IPS DF 6.9 (cell line): ENCODE data around the gene CNTNAP2.

Experiments
- DNase-seq: peaks from one replicate; pipeline ENCODE4 v3.0.0-alpha.2; 2013; ENCODE audit warnings: low read depth, low spot score
- H3K27ac ChIP-seq: one replicate; pipeline ENCODE4 v1.5.1; 2013; ENCODE audit warnings: low read length, control low read depth
- H3K27me3 ChIP-seq: 2 replicates; pipeline ENCODE4 v1.6.1; 2013; ENCODE audit warnings: mild to moderate bottlenecking, low read length; ENCODE audit not compliant: control insufficient read depth, insufficient read depth
- H3K36me3 ChIP-seq: 2 replicates; pipeline ENCODE4 v1.6.1; 2013; ENCODE audit warnings: low read length; ENCODE audit not compliant: control insufficient read depth, insufficient read depth
- H3K4me1 ChIP-seq: 2 replicates; pipeline ENCODE4 v1.6.1; 2013; ENCODE audit warnings: low read length; ENCODE audit not compliant: control insufficient read depth, insufficient read depth
- H3K4me3 ChIP-seq: 2 replicates; pipeline ENCODE4 v1.5.1; 2013; ENCODE audit warnings: mild to moderate bottlenecking, low read length
- H3K9me3 ChIP-seq: 2 replicates; pipeline ENCODE4 v1.6.1; 2013; ENCODE audit warnings: low read length, inconsistent platforms; ENCODE audit not compliant: control insufficient read depth, insufficient read depth
- WGBS: extraction: QIAGEN DNeasy Blood & Tissue Kit; methylation state at CpG from one replicate; pipeline ENCODE4 v1.1.7; 2013; ENCODE audit warnings: mixed read lengths, missing lambda C conversion rate; ENCODE audit not compliant: insufficient read length, insufficient coverage; 5-methylcytosine and 5-hydroxymethylcytosine counted together

CNTNAP2 gene

DNA sequence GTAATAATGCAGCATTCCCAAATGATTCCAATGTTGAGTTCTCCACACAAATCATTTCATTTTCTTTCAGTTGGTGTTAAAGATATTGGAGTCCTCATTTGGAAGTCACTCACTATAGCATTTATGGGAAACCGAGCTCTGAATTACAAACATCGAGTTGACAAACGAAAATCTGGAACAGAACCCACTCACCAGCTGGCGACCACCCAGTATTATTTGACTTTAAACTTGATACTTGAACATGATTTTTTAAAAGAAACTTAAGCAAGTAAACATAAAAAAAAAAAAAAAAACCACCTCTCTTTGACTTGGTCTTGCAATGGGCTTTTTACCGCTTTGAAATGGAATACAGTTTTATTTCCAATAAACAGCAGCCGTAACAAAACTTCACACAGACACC lies 1897.4 kb downstream of the CNTNAP2 start:
- Histone ChIP-seq H3K4me3 (no peak overlapping the region), H3K9me3 (no peaks in the 10 kb centered on the region), H3K27ac (no peak overlapping the region), H3K36me3 (no peaks in the 10 kb centered on the region), H3K27me3 (no peaks in the 10 kb centered on the region), H3K4me1 (no peaks in the 10 kb centered on the region; the same call in 1 of the 2 replicates)
- WGBS: no CpG with 5 or more reads among the region's 6 CpGs
- DNase-seq: no peak

DNA sequence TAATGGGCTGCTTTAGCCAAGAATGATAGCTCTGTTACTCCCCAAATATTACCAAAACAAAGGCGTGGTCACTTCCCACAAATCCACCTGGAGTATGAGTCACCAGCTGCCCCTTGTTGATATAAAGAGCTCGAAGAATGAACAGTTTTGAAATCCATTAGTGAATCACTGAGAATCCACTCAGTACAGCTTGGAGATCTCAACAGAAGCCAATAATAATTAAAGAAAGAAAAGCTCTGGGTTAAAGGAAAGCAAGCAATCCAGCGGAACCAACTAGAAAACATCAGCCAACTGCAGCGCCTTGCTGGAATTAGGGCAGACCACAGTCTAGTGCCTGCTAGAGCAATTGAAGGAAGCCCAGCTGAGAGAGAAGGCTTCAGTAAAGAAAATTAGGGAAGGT lies 1897.9 kb downstream of the CNTNAP2 start:
- no peaks in the 10 kb centered on the region for H3K9me3 ChIP-seq
- no peak for DNase-seq
- H3K27ac ChIP-seq: no peak overlapping the region
- WGBS: no CpG with 5 or more reads among the region's 4 CpGs
- H3K4me1 ChIP-seq: no peaks in the 10 kb centered on the region; the same call in 1 of the 2 replicates
- no peak overlapping the region for H3K4me3 ChIP-seq
- no peaks in the 10 kb centered on the region for H3K27me3 ChIP-seq
- no peaks in the 10 kb centered on the region for H3K36me3 ChIP-seq

DNA sequence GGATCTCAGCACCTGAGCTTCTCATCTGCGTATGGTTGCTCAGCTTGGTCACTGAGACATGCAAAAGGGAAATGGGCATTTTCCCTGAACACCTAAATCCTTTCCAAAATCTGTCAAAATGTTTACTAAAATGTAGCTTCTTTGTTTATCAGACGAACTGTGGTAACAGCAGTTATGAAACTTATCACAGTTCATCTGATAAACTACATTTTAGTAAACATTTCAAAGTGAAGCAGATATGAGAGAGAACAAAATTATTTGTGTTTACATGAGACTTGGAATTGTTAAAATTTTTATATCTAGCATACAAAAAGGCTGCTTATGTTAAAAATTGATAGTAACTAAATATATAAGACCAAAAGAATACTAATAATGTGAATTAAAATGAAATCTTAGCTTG lies 1900.5 kb downstream of the CNTNAP2 start:
- no CpG with 5 or more reads among the region's 2 CpGs for WGBS
- Histone ChIP-seq H3K9me3 (no peaks in the 10 kb centered on the region), H3K4me1 (peaks cover 2% of the 10 kb centered on the region; the same call in 1 of the 2 replicates), H3K27ac (no peak overlapping the region), H3K36me3 (no peaks in the 10 kb centered on the region), H3K4me3 (no peak overlapping the region), H3K27me3 (no peaks in the 10 kb centered on the region)
- no peak for DNase-seq

DNA sequence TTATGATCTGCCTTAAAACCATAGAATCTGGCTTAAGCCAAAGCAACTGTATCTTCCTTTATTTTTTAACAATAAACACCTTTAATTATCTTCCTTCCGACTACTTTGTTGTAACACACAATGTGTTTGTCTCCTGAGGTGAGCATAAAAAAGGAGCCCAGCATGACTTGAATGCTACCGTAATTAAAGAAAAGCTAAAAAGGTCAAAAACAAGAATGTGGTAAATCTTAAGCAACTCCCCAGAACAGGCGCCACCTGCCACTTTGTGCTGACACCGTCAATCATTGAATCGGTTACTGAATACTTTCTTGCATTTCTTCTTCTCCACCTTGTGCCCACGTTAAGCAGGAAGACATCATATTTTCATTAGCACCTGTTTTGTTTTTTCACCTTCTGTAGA lies 1904.1 kb downstream of the CNTNAP2 start:
- H3K4me3 ChIP-seq: no peak overlapping the region
- peaks cover 2% of the 10 kb centered on the region; the same call in 1 of the 2 replicates for H3K4me1 ChIP-seq
- no peaks in the 10 kb centered on the region for H3K27me3 ChIP-seq
- no peaks in the 10 kb centered on the region for H3K36me3 ChIP-seq
- H3K27ac ChIP-seq: no peak overlapping the region
- no peak for DNase-seq
- WGBS: no CpG with 5 or more reads among the region's 6 CpGs
- H3K9me3 ChIP-seq: no peaks in the 10 kb centered on the region

DNA sequence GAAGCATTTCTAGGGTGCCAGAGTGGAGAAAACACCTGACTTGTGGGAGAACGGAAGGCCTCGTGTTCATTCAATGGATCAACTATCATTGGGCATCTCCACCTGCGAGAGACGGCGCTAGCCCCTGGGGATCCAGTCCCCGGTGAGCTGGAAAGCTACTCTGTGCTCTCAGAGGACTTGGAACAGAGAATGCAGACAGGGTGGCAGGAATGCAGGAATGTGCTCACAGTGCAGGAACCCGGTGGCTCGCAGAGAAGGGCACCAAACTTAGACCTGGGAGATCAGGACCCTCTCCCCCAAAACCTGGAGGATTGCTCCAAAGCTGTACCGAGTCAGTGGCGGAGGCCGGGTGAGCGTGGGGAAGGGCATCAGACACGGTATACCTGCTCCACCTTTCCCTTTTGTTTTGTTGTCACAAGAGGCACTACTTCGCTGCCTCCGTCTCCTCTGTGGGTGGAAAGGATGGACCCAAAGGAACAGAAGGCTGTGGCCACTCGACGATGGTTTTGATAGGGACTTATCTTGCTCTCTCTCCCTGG lies 1905.0 kb downstream of the CNTNAP2 start:
- DNase-seq: no peak
- H3K27me3 ChIP-seq: no peaks in the 10 kb centered on the region
- H3K9me3 ChIP-seq: no peaks in the 10 kb centered on the region
- no CpG with 5 or more reads among the region's 17 CpGs for WGBS
- no peak overlapping the region for H3K27ac ChIP-seq
- H3K4me3 ChIP-seq: no peak overlapping the region
- H3K4me1 ChIP-seq: peaks cover 2% of the 10 kb centered on the region; the same call in 1 of the 2 replicates
- no peaks in the 10 kb centered on the region for H3K36me3 ChIP-seq

DNA sequence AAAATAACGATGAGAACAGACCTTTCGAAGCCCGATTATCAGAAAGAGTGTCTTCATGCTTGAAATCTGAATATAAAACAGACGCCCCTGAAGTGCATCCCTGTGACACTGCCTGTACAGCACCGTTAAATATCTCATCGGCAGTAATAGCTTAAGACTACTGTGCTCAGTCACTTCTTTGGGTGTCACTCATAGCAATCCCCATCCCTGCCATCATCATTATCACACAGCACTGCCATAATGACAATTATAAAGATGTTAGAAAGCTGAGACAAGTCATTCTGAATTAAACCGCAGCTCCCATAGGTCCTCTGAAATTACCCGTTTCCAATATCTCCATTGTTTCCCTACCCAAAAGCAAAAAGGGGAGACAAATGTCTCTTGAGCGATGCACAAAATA lies 1906.2 kb downstream of the CNTNAP2 start:
- no peaks in the 10 kb centered on the region for H3K9me3 ChIP-seq
- no peak overlapping the region for H3K4me3 ChIP-seq
- no peaks in the 10 kb centered on the region for H3K36me3 ChIP-seq
- H3K27ac ChIP-seq: no peak overlapping the region
- peaks cover 2% of the 10 kb centered on the region; the same call in 1 of the 2 replicates for H3K4me1 ChIP-seq
- no peaks in the 10 kb centered on the region for H3K27me3 ChIP-seq
- WGBS: no CpG with 5 or more reads among the region's 9 CpGs
- DNase-seq: no peak

DNA sequence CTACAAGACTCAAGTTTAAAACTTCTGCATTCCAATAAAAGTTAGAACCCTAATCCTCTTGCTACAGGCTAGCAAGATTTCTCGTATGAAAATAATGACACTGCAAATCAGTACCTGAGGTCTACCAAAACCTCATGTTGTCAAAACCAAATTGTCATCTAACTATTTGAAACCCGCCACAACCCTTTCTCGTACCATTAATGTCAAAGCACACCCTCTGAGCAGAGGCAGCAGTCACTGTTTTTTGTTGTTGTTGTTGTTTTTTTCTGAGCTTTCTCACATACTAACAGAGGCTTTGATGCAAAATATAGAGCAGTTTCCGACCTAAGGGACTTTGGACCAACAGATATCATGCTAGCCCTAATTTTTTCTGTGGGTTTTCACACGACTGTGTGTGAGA lies 1910.1 kb downstream of the CNTNAP2 start:
- Histone ChIP-seq H3K36me3 (no peaks in the 10 kb centered on the region), H3K4me1 (no peaks in the 10 kb centered on the region; the same call in 1 of the 2 replicates), H3K27ac (no peak overlapping the region), H3K27me3 (no peaks in the 10 kb centered on the region), H3K4me3 (no peak overlapping the region), H3K9me3 (no peaks in the 10 kb centered on the region)
- DNase-seq: no peak
- whole genome bisulfite sequencing: no CpG with 5 or more reads among the region's 5 CpGs

DNA sequence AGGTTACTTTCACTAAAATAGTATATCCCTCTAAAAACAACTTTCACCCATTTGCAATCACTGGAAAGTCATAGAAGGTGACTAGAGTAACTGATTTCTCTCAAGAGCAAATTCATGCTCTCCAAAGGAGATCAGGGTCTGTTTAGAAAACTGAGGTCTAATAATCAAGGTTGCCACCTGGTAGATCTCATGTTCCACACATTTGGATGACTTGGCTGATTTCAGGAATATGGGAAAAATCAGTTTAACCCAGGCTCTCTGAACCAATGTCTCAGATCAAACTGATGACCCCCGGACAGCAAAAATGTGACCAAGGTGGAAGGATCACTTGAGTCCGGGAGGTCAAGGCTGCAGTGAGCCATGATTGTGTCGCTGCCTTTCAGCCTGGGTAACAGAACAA lies 1911.6 kb downstream of the CNTNAP2 start:
- Histone ChIP-seq H3K4me3 (no peak overlapping the region), H3K9me3 (no peaks in the 10 kb centered on the region), H3K27ac (no peak overlapping the region), H3K36me3 (no peaks in the 10 kb centered on the region), H3K27me3 (no peaks in the 10 kb centered on the region), H3K4me1 (no peaks in the 10 kb centered on the region)
- no CpG with 5 or more reads among the region's 3 CpGs for WGBS
- DNase-seq: no peak

DNA sequence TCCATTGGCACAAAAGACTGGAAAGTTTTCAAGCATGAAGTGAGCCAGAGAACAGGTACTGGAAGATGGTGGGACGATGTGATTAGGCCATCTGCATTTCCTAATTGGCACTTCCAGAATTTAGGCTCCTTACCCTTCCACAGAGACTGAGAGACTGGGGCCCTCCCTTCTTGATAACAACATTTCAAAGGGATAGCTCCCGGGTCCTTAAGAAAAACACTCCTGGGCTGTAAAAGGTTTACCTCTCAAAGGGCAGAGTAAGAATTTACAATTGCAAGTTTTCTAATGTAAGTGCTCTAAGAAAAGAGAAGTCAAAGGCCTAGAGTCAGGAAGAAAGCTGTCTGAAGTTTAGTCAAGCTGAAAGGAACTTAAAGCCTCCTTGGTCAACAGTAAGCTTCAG lies 1914.4 kb downstream of the CNTNAP2 start:
- Histone ChIP-seq H3K36me3 (no peaks in the 10 kb centered on the region), H3K9me3 (no peaks in the 10 kb centered on the region), H3K4me3 (no peak overlapping the region), H3K4me1 (no peaks in the 10 kb centered on the region), H3K27me3 (no peaks in the 10 kb centered on the region), H3K27ac (no peak overlapping the region)
- no CpG with 5 or more reads among the region's 2 CpGs for WGBS
- DNase-seq: no peak

DNA sequence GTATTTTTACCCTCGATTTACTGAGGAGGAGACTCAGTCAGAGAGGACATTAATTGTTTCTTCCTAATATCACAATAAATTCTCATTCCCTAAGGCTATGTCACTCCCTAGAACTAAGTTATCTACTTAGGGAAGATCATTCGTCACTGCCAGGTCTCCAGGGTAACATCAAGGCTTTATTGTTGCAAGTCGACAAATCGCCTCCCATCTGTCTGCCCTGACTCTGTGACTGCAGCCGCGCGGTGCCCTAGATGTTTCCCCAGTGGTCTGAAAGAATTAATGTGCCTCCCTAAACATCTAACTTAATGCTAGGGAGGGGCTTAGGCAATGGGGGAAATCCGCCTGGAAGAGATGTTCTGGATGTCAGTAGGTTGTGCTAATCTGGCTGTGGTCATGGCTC lies 1915.2 kb downstream of the CNTNAP2 start:
- Histone ChIP-seq H3K36me3 (no peaks in the 10 kb centered on the region), H3K4me1 (no peaks in the 10 kb centered on the region), H3K27ac (no peak overlapping the region), H3K9me3 (no peaks in the 10 kb centered on the region), H3K27me3 (no peaks in the 10 kb centered on the region), H3K4me3 (no peak overlapping the region)
- no peak for DNase-seq
- no CpG with 5 or more reads among the region's 8 CpGs for WGBS

DNA sequence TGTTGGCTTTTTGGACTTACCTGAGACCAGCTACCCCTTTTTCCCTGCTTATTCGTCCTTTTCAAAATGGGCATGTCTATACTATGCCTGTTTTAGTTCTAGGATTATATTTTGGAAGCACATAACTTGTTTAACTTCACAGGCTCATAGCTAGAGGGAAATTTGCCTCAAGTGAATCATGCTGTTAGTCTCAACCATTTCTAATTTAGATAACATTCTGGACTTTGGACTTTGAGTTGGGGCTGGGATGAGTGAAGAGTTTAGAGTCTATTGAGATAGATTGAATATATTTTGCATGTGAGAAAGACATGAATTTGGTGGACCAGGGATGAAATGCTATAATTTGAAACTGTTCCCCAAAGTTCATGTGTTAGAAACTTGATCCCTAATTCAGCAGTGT lies 1919.3 kb downstream of the CNTNAP2 start:
- Histone ChIP-seq H3K4me1 (no peaks in the 10 kb centered on the region), H3K36me3 (no peaks in the 10 kb centered on the region), H3K27ac (no peak overlapping the region), H3K9me3 (no peaks in the 10 kb centered on the region), H3K27me3 (no peaks in the 10 kb centered on the region), H3K4me3 (no peak overlapping the region)
- no peak for DNase-seq
- no CpG with 5 or more reads among the region's 1 CpG for WGBS
